Fibroblast of skin of right biceps (primary cell): Measurements from ENCODE around the gene MUC5AC.
"Not testable (repeated sequence)": the region's sequence is repeated elsewhere in the genome, so short reads cannot be mapped to it uniquely, and the experiment has no call there.

Experiments used
- DNase-seq: peaks from one replicate; pipeline ENCODE4 v3.0.0-alpha.2; 2013

MUC5AC gene

GRCh38 chr11:1162491-1163311 is 4.9 kb downstream of the MUC5AC start:
- no peak for DNase-seq

DNA sequence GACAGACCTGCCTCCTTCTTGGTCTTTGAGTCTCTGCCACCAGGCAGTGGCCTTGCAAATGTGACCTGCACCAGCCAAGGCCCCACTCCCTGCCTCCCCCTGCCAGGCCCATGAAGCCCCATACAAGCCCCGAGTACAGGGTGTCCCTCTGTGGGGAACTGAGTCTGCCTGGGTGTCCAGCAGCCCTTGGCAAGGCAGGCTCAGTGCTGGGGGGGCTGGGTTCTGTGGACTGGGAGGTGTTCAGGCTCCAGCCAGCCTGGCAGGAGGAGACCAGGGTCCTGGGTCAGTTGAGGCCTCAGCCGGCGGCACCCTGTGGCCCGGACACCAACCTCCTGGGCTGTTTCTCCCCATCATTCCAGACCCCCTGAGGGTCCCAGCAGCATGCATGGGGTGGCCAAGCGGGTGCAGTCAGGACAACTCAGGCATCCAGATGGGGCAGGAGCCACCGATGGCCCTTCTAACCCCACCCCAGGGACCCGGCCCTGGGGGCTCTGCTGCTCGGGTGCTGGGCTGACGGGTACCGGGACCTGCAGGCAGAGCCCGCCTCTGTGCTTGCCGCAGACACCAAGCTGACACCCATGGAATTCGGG is 5.7 kb downstream of the MUC5AC start:
- DNase-seq = no peak

GRCh38 chr11:1163911-1164735 is 6.4 kb downstream of the MUC5AC start:
- DNase-seq = no peak

DNA sequence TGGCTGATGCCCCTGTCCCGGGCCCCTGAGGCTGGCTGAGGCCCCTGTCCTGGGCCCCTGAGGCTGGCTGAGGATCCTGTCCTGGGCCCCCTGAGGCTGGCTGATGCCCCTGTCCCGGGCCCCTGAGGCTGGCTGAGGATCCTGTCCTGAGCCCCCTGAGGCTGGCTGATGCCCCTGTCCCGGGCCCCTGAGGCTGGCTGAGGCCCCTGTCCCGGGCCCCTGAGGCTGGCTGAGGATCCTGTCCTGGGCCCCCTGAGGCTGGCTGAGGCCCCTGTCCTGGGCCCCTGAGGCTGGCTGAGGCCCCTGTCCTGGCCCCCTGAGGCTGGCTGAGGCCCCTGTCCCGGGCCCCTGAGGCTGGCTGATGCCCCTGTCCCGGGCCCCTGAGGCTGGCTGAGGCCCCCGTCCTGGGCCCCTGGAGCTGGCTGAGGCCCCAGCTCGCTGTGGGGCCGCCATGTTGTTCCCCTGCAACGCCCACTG is 7.1 kb downstream of the MUC5AC start:
- DNase-seq = not testable (repeated sequence)

DNA sequence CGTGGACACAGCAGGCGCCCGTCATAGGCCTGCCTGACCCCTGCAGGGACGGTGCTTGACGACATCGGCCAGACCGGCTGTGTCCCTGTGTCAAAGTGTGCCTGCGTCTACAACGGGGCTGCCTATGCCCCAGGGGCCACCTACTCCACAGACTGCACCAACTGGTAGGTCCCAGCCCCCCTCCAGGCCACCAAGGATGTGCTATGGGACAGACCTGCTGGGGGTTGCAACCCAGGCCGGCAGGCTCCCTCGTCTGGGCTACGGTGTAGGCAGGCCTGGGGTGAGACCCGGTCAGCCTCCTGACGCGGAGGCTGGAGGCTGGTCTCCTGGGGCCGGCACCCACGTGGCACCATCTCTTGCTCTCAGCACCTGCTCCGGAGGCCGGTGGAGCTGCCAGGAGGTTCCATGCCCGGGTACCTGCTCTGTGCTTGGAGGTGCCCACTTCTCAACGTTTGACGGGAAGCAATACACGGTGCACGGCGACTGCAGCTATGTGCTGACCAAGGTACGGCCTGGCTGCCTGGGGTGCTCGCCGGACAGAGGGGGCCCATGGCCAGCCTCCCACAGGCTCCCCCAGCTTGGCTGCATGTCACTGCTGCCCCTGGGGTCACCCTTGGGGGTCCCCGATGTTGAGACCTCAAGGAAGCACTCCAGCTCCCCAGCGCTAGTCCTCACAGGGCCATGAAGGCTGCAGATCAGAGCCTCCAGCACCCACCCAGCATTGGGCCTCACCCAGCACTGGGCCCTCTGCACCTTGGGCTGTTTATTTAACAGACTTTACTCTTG is 7.7 kb downstream of the MUC5AC start:
- no peak for DNase-seq

DNA sequence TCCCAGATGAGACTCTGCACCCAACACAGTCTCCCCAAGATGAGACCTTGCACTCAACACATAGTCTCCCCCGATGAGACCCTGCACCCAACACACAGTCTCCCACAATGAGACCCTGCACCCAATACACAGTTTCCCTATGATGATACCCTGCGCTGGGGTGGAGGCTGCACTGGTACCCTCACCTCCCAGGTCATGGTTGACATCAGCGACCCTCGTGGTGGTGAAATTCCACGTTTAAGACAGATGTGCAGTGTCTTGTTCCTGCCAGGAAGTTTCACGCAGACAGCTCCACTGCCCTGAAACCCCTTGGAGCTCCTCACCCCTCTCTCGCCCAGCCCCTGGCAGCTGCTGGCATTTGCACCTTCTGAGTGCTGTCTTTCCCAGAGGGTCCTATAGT is 9.5 kb downstream of the MUC5AC start:
- DNase-seq = no peak

- no peak for DNase-seq
These were observed 10.0 kb downstream of the MUC5AC start for GRCh38 chr11:1167751-1168231.

DNA sequence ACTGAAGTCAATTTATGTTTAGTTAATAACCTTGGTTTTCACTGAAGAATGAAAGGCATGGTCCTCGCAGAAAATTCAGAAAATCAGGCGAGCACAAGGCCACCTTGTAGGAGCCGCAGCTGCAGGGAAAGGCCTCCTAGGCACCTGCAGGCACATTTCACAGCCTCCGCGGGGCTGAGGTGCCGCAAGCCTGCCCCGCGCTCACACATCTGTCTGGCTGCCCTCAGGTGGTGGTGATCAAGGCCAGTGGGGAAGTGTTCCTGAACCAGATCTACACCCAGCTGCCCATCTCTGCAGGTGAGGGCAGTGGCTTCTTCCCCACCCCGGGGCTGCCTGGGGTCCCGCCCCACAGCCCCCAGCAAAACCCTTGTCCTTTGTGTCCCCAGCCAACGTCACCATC is 10.5 kb downstream of the MUC5AC start:
- DNase-seq = no peak

GRCh38 chr11:1168721-1169161 is 11.0 kb downstream of the MUC5AC start:
- DNase-seq = no peak

DNA sequence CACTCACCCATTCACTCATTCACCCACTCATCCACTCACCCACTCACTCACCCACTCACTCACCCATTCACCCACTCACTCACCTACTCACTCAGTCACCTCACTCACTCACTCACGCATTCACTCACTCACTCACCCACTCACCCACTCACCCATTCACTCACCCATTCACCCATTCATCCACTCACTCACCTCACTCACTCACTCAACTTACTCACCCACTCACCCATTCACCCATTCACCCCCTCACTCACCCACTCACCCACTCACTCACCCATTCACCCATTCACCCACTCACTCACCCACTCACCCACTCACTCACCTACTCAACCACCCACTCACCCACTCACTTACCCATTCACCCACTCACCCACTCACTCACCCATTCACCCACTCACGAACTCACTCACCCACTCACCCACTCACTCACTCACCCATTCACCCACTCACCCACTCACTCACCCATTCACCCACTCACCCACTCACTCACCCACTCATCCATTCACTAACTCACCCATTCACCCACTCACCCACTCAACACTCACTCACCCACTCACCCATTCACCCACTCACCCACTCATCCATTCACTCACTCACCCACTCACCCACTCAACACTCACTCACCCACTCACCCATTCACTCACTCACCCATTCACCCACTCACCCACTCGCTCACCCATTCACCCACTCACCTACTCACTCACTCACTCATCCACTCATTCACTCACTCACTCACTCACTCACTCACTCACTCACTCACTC is 13.7 kb downstream of the MUC5AC start:
- no peak for DNase-seq

DNA sequence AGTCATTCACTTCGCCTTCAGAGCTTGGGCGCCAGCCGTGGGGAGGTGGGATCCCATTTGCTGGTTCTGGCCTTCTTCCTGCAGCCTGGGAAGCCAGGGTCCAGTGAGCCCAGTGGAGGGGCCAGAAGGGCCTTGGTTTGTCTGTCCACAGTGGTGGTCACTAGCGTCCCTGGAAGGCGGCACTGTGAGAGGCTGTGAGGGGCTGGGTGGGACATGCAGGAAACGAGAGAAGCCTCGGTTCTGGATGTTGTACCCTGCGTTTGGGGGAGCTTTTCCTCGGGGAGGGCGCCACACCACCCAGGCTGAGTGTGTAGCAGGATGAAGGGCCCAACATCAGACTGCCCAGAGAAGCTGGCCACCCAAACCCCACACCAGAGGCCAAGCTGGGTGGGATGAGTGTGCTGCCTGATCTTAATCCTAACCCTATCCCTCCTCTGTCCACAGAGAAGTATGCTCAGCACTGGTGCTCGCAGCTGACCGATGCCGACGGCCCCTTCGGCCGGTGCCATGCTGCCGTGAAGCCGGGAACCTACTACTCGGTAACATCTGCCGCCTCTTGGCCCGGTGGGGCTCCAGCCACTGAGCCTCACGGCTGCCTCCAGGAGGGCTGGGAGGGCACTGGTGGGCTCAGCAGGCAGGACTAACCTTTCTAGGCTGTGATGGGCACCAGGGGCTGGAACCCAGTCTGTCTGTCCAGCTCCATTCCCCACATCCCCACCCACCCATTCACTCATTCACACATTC is 14.4 kb downstream of the MUC5AC start:
- DNase-seq = no peak

GRCh38 chr11:1172729-1173117 is 15.0 kb downstream of the MUC5AC start:
- DNase-seq = no peak

DNA sequence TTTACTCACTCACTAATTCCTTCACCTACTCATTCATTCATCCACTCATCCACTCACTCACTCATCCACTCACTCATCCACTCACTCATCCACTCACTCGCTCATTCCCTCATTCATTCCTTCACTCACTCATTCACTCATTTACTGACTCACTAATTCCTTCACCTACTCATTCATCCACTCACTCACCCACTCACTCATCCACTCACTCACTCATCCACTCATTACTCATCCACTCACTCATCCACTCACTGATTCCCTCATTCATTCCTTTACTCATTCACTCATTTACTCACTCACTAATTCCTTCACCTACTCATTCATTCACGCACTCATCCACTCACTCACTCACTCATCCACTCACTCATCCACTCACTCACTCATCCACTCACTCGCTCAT is 15.6 kb downstream of the MUC5AC start:
- not testable (repeated sequence) for DNase-seq

- DNase-seq = no peak
These were observed 17.0 kb downstream of the MUC5AC start for GRCh38 chr11:1174441-1175370.

DNA sequence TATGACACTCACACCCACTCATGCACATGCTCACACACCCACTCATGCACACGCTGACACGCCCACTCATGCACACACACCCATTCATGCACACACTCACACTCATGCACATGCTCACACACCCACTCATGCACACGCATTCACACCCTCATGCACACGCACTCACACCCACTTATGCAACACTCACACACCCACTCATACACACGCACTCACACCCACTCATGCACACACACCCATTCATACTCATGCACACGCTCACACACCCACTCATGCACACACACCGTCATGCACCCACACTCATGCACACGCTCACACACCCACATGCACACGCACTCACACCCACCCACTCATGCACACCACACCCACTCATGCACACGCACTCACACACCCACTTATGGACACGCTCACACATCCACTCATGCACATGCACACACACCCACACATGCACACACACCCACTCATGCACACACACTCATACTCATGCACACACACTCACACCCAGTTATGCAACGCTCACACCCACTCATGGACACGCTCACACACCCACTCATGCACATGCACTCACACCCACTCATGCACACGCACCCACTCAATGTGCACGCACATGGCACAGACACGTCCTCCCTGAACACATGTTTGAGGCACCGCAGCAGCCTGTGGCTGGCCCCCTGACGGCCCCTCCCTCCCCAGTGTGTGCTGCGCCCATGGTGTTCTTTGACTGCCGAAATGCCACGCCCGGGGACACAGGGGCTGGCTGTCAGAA is 17.9 kb downstream of the MUC5AC start:
- DNase-seq = no peak

DNA sequence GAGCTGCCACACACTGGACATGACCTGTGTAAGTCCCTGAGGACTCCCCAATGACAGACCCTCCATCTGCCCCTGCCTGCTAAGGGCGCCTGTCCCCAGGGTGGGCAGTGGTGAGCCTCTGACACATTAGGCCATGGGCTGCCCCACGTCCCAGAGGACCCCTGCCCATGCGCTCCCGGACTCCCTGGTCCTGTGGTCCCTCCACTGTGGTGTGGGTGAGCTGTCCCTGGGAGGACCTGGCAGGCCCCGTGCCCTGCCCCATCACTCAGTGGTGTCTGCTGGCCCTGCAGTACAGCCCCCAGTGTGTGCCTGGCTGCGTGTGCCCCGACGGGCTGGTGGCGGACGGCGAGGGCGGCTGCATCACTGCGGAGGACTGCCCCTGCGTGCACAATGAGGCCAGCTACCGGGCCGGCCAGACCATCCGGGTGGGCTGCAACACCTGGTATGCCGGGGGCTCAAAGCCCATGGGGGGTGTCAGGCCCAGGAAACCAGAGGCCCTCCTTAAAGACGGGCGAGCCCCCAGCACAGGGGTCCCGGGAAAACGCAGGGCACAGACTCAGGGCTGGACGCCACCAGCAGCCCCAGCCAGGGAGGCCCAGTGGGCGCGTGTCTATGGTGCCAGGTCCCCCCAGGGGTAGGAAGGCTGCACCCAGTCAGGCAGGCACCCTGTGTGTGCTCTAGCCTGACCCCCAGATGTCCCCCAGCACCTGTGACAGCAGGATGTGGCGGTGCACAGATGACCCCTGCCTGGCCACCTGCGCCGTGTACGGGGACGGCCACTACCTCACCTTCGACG is 18.7 kb downstream of the MUC5AC start:
- no peak for DNase-seq

DNA sequence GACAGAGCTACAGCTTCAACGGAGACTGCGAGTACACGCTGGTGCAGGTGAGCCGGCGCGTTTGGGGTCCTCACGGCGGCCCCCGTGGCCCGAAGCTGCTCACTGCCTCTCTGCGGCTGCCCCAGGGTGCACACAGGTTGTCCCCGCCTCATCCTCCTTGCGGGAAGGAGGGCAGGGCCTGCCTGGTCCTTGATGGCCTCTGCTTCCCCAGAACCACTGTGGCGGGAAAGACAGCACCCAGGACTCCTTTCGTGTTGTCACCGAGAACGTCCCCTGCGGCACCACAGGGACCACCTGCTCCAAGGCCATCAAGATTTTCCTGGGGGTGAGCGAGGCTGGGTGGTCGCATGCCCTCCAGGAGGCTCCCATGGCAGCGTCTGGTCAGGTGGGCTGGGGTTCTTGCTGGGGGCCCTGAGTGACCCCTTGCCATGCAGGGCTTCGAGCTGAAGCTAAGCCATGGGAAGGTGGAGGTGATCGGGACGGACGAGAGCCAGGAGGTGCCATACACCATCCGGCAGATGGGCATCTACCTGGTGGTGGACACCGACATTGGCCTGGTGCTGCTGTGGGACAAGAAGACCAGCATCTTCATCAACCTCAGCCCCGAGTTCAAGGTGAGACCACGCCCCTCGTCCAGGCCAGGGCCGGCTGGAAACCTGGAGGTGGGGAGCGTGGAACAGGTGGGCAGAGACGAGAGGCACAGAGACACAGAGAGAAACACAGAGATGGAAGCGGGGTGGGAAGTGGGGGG is 19.4 kb downstream of the MUC5AC start:
- DNase-seq = no peak

- DNase-seq = no peak
These were observed 20.0 kb downstream of the MUC5AC start for GRCh38 chr11:1177771-1178090.
